K562 (cell line): ENCODE results near the gene CREG2. TPM values are rescaled to one million over a fixed set of nuclear protein-coding genes. Genes with fewer than 3 reads are reported as not detected.

Experiments used
- ATAC-seq: fragments of 200-7000 bp; cut with Tn5 transposase; 3 replicates; pipeline ENCODE4 v1.9.1; 2020; ENCODE audit warnings: moderate library complexity
- BruUV-seq: library from RNA; stranded (reverse); fragments of 400-500 nt; replicated peaks from 2 replicates; lab custom pipeline; 2021; lab: Mats Ljungman, UMichigan
- CTCF ChIA-PET: fragments of 300-600 bp; formaldehyde crosslinking; extraction: SDS; loops from one replicate; lab custom pipeline; 2021; ENCODE audit warnings: low intra/inter-chr PET ratio; lab: Yijun Ruan, JAX
- POLR2A ChIA-PET: fragments of 300-600, 350-650 bp; sonication (Branson Sonifier 250); formaldehyde crosslinking; extraction: SDS; loops from one replicate; lab custom pipeline; 2021; ENCODE audit warnings: antibody characterized with exemption, inconsistent platforms; lab: Yijun Ruan, JAX
- DNase-seq, 4 experiments: peaks; one replicate each; pipeline versions ENCODE4 v3.0.0 to v3.0.0-alpha.2; 2011 to 2018; ENCODE audit warnings: low spot score in 3 of 4, mixed read lengths in 3 of 4; ENCODE audit errors: extremely low read depth in 1 of 4
- FAIRE-seq: peaks from 2 replicates; lab custom pipeline; 2011; peaks lifted over from hg19 to GRCh38; lab: Jason Lieb, UNC
- H2AFZ ChIP-seq: 2 replicates; pipeline ENCODE4 v1.6.0; 2011; ENCODE audit warnings: low read depth, low read length, control low read depth, inconsistent platforms
- H3K27ac ChIP-seq: fragments of 200-600 bp; 3 replicates; pipeline ENCODE4 v1.8.0; 2011; ENCODE audit warnings: low read depth, mild to moderate bottlenecking, control low read depth, inconsistent platforms, low read length, moderate library complexity, mixed read lengths; ENCODE audit errors: extremely low read depth
- H3K27me3 ChIP-seq, 2 experiments: fragments of 300-600 bp in 1 of 2; 2 replicates in 1 of 2; 3 replicates in 1 of 2; pipeline versions ENCODE4 v1.6.0 to v1.8.0; 2011; ENCODE audit warnings: inconsistent platforms in 2 of 2, low read length in 2 of 2, mild to moderate bottlenecking in 1 of 2, mixed read lengths in 1 of 2, moderate library complexity in 1 of 2; ENCODE audit not compliant: control insufficient read depth in 2 of 2, insufficient read depth in 2 of 2
- H3K36me3 ChIP-seq: fragments of 300-600 bp; 3 replicates; pipeline ENCODE4 v1.8.0; 2011; ENCODE audit warnings: mild to moderate bottlenecking, low read length, inconsistent platforms; ENCODE audit not compliant: control insufficient read depth, insufficient read depth
- H3K4me1 ChIP-seq, 2 experiments: fragments of 200-600 bp in 1 of 2; replicated peaks in 1 of 2; 2 replicates in 1 of 2; 3 replicates in 1 of 2; pipeline versions ENCODE4 v1.5.1 to v1.8.0; 2011; ENCODE audit warnings: inconsistent platforms in 2 of 2, low read length in 2 of 2, mild to moderate bottlenecking in 1 of 2, mixed read lengths in 1 of 2, moderate library complexity in 1 of 2; ENCODE audit not compliant: control insufficient read depth in 2 of 2, insufficient read depth in 2 of 2
- H3K4me2 ChIP-seq: 2 replicates; pipeline ENCODE4 v1.6.1; 2011; ENCODE audit warnings: low read length, control low read depth, inconsistent platforms, mixed read lengths; ENCODE audit not compliant: insufficient read depth
- H3K4me3 ChIP-seq: fragments of 200-600 bp; sonication (generic), shearing (Covaris generic); 2 replicates; pipeline ENCODE4 v1.5.1; 2016; ENCODE audit warnings: control low read depth, inconsistent platforms
- H3K79me2 ChIP-seq: fragments of 200-600 bp; 3 replicates; pipeline ENCODE4 v1.8.0; 2011; ENCODE audit warnings: low read length, inconsistent platforms; ENCODE audit not compliant: control insufficient read depth, insufficient read depth
- H3K9ac ChIP-seq, 2 experiments: 2 replicates each; pipeline versions ENCODE4 v1.6.0 to v1.6.1; 2011; ENCODE audit warnings: low read depth in 2 of 2, low read length in 2 of 2, control low read depth in 1 of 2, inconsistent platforms in 1 of 2, mild to moderate bottlenecking in 1 of 2, mixed read lengths in 1 of 2; ENCODE audit not compliant: insufficient read depth in 1 of 2
- H3K9me1 ChIP-seq: one replicate; pipeline ENCODE4 v1.6.0; 2011; ENCODE audit warnings: inconsistent platforms, mild to moderate bottlenecking, low read length, moderate library complexity; ENCODE audit not compliant: control insufficient read depth, insufficient read depth
- H3K9me3 ChIP-seq: replicated peaks from 2 replicates; pipeline ENCODE4 v1.5.1; 2011; ENCODE audit warnings: low read depth, low read length, inconsistent platforms; ENCODE audit not compliant: control insufficient read depth, insufficient read depth
- H4K20me1 ChIP-seq: replicated peaks from 2 replicates; pipeline ENCODE4 v1.6.1; 2011; ENCODE audit warnings: low read length, inconsistent platforms, mixed read lengths; ENCODE audit not compliant: control insufficient read depth, insufficient read depth
- BCOR ChIP-seq: fragments of 450-650 bp; IDR thresholded peaks from 2 replicates; pipeline ENCODE4 v1.6.1; 2016
- DLX4 ChIP-seq: fragments of 250-450 bp; sonication (Bioruptor Pico); IDR thresholded peaks from 2 replicates; pipeline ENCODE4 v1.6.1; 2021; ENCODE audit warnings: mild to moderate bottlenecking
- FOXK2 ChIP-seq, 2 experiments: fragments of 450-650 bp; IDR thresholded peaks in 1 of 2; conservative IDR thresholded peaks in 1 of 2; 2 replicates each; pipeline ENCODE4 v1.6.1; 2016; ENCODE audit warnings: low read depth in 2 of 2, mild to moderate bottlenecking in 1 of 2
- KDM4B ChIP-seq, 2 experiments: fragments of 450-650 bp in 1 of 2; sonication (generic) in 1 of 2; IDR thresholded peaks; 2 replicates each; pipeline ENCODE4 v1.6.1; 2016 to 2017; ENCODE audit warnings: borderline replicate concordance in 2 of 2, antibody characterized with exemption in 1 of 2, low read depth in 1 of 2, mild to moderate bottlenecking in 1 of 2
- NFYB ChIP-seq: IDR thresholded peaks from 2 replicates; pipeline ENCODE4 v1.6.1; 2011; ENCODE audit warnings: mild to moderate bottlenecking, moderate library complexity; ENCODE audit not compliant: insufficient read length; ENCODE audit errors: extremely low read depth
- PKNOX1 ChIP-seq: fragments of 450-650 bp; IDR thresholded peaks from 2 replicates; pipeline ENCODE4 v1.6.1; 2016
- TARDBP ChIP-seq: fragments of 450-650 bp; IDR thresholded peaks from 2 replicates; pipeline ENCODE4 v1.6.1; 2016
- TBP ChIP-seq: optimal IDR thresholded peaks from 2 replicates; pipeline ENCODE3; 2011; ENCODE audit warnings: low read depth, low read length, improper control_type of control experiment
- TCF3 ChIP-seq: sonication (generic); formaldehyde crosslinking; IDR thresholded peaks from 2 replicates; pipeline ENCODE4 v1.4.0; 2020; ENCODE audit warnings: mild to moderate bottlenecking, missing genetic modification reagents
- ZNF133 ChIP-seq: fragments of 250-450 bp; sonication (Bioruptor Pico); IDR thresholded peaks from 2 replicates; pipeline ENCODE4 v1.4.0; 2020; ENCODE audit warnings: mild to moderate bottlenecking
- ZNF347 ChIP-seq: fragments of 450-650 bp; formaldehyde crosslinking; IDR thresholded peaks from 2 replicates; pipeline ENCODE4 v1.4.0; 2020; ENCODE audit warnings: low read depth, mild to moderate bottlenecking, moderate library complexity
- ZNF586 ChIP-seq: fragments of 450-650 bp; formaldehyde crosslinking; conservative IDR thresholded peaks from 2 replicates; pipeline ENCODE4 v1.4.0; 2020; ENCODE audit warnings: mild to moderate bottlenecking, moderate library complexity
- WGBS: fragments of 100-300 bp; shearing (Covaris generic); methylation state at CpG from one replicate; pipeline ENCODE4 v1.1.6; 2016; ENCODE audit warnings: low coverage, mixed read lengths; ENCODE audit not compliant: insufficient coverage; ENCODE audit errors: missing lambda C conversion rate; 5-methylcytosine and 5-hydroxymethylcytosine counted together
- in situ Hi-C: fragments of 300-500 bp; cut with MboI; formaldehyde crosslinking; loops from 4 replicates; pipeline ENCODE4 v1.15.0; 2018; ENCODE audit warnings: inconsistent platforms, mixed read lengths
- intact Hi-C: fragments of 100-400 bp; cut with micrococcal nuclease; formaldehyde crosslinking; loops from 2 replicates; pipeline ENCODE4 v1.14.2; 2022
- polyA plus RNA-seq, 8 experiments: library from polyadenylated mRNA; depleted of rRNA in 4 of 8; stranded (reverse) in 5 of 8; unstranded in 3 of 8; fragments of >200 nt; fragmentation: Nextera tagmentation in 2 of 8; fragmentation: Illumina TruSeq in 1 of 8; extraction: Ambion mirVana in 2 of 8; extraction: Trizol in 1 of 8; gene quantifications; 2 replicates each; pipeline versions ENCODE4 v1.2.1 to v1.2.3, GENCODE V29; 2011 to 2014; ENCODE audit warnings: inconsistent platforms in 1 of 8, missing spikeins in 1 of 8
- total RNA-seq, 7 experiments: library from RNA; depleted of rRNA in 6 of 7; stranded (reverse); fragments of >200 nt in 6 of 7; fragmentation: Illumina TruSeq in 2 of 7; extraction: Trizol in 2 of 7; gene quantifications; 2 replicates each; pipeline versions ENCODE4 v1.2.1 to v1.2.3, GENCODE V29; 2011 to 2021; ENCODE audit warnings: low replicate concordance in 1 of 7
- TF ChIP-seq, protein P1 (sequence below), 2 experiments: fragments of 150-350 bp in 1 of 2; IDR thresholded peaks; 2 replicates each; pipeline ENCODE4 v1.6.1; 2012 to 2016; ENCODE audit warnings: low read depth in 2 of 2, low read length in 2 of 2, mild to moderate bottlenecking in 1 of 2, moderate library complexity in 1 of 2
- TF ChIP-seq, protein P2 (sequence below), 2 experiments: IDR thresholded peaks; 2 replicates each; pipeline ENCODE4 v1.6.1; 2012; ENCODE audit warnings: improper control_type of control experiment in 2 of 2, low read depth in 2 of 2, low read length in 2 of 2, borderline replicate concordance in 1 of 2

The CREG2 gene
- total and polyA plus RNA-seq, 9 of the 15 experiments (the other 6 are each of a cell fraction or from before 2014, with no cell fraction given), result not detected

GRCh38 chr2:101331202-101331601 is 56.1 kb downstream of the CREG2 start:
- Histone ChIP-seq H3K36me3 (no peaks in the 10 kb centered on the region), H3K4me1 (no peaks in the 10 kb centered on the region; a peak in 1 of 5 replicates), H3K9me1 (no peaks in the 10 kb centered on the region), H3K4me3 (no peak overlapping the region), H2AFZ (no peak overlapping the region), H3K4me2 (no peak overlapping the region), H3K79me2 (no peaks in the 10 kb centered on the region), H3K9me3 (no peaks in the 10 kb centered on the region), H3K27me3 (peaks cover 11 to 38% of the 10 kb centered on the region in 2 experiments), H4K20me1 (no peaks in the 10 kb centered on the region), H3K27ac (no peak overlapping the region), H3K9ac (no peak overlapping the region)
- CTCF ChIA-PET, result no interaction called here
- intact Hi-C loops (no loop called here), in situ Hi-C loops (loop anchor here (10.0 kb wide), 1 partner anchor 296 kb away; no protein-coding TSS in a partner anchor)
- POLR2A ChIA-PET, result no interaction called here
- no TSS peak for BruUV-seq
- no peak for DNase-seq
- 7% methylated on average over 2 of the region's 2 CpGs for WGBS
- peak; percentile 19 for FAIRE-seq
- no peak for ATAC-seq
- no peak for TF ChIP-seq DLX4 (CRISPR knock-in tag)
- no peak for TF ChIP-seq ZNF586 (CRISPR knock-in tag)
- TF ChIP-seq, protein P1, sequence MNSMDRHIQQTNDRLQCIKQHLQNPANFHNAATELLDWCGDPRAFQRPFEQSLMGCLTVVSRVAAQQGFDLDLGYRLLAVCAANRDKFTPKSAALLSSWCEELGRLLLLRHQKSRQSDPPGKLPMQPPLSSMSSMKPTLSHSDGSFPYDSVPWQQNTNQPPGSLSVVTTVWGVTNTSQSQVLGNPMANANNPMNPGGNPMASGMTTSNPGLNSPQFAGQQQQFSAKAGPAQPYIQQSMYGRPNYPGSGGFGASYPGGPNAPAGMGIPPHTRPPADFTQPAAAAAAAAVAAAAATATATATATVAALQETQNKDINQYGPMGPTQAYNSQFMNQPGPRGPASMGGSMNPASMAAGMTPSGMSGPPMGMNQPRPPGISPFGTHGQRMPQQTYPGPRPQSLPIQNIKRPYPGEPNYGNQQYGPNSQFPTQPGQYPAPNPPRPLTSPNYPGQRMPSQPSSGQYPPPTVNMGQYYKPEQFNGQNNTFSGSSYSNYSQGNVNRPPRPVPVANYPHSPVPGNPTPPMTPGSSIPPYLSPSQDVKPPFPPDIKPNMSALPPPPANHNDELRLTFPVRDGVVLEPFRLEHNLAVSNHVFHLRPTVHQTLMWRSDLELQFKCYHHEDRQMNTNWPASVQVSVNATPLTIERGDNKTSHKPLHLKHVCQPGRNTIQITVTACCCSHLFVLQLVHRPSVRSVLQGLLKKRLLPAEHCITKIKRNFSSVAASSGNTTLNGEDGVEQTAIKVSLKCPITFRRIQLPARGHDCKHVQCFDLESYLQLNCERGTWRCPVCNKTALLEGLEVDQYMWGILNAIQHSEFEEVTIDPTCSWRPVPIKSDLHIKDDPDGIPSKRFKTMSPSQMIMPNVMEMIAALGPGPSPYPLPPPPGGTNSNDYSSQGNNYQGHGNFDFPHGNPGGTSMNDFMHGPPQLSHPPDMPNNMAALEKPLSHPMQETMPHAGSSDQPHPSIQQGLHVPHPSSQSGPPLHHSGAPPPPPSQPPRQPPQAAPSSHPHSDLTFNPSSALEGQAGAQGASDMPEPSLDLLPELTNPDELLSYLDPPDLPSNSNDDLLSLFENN (IDR thresholded peaks at IDR 0.05; ENCODE audit: low read depth in 2 of 2, low read length in 2 of 2), result no peak
- TF ChIP-seq, protein P2, sequence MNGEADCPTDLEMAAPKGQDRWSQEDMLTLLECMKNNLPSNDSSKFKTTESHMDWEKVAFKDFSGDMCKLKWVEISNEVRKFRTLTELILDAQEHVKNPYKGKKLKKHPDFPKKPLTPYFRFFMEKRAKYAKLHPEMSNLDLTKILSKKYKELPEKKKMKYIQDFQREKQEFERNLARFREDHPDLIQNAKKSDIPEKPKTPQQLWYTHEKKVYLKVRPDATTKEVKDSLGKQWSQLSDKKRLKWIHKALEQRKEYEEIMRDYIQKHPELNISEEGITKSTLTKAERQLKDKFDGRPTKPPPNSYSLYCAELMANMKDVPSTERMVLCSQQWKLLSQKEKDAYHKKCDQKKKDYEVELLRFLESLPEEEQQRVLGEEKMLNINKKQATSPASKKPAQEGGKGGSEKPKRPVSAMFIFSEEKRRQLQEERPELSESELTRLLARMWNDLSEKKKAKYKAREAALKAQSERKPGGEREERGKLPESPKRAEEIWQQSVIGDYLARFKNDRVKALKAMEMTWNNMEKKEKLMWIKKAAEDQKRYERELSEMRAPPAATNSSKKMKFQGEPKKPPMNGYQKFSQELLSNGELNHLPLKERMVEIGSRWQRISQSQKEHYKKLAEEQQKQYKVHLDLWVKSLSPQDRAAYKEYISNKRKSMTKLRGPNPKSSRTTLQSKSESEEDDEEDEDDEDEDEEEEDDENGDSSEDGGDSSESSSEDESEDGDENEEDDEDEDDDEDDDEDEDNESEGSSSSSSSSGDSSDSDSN (IDR thresholded peaks at IDR 0.05; ENCODE audit: borderline replicate concordance in 1 of 2, low read depth in 2 of 2, low read length in 2 of 2), result no peak
- no peak for TF ChIP-seq TBP
- peak; percentile 82 for TF ChIP-seq BCOR
- no peak for TF ChIP-seq PKNOX1
- no peak for TF ChIP-seq ZNF133
- no peak for TF ChIP-seq KDM4B (IDR thresholded peaks at IDR 0.05; ENCODE audit: borderline replicate concordance in 2 of 2, low read depth in 1 of 2)
- no peak for TF ChIP-seq NFYB
- TF ChIP-seq TARDBP, result no peak
- TF ChIP-seq ZNF347 (CRISPR knock-in tag), result no peak
- TF ChIP-seq FOXK2 (conservative IDR thresholded peaks at IDR 0.05 in 1 of 2, IDR thresholded peaks at IDR 0.05 in 1 of 2; ENCODE audit: low read depth in 2 of 2), result no peak
- no peak for TF ChIP-seq TCF3 (CRISPR knock-in tag)
